GM18861 (cell line): ENCODE data around the gene YOD1.

ENCODE experiments used
- ATAC-seq: cut with Tn5 transposase; IDR thresholded peaks from one replicate; pipeline ENCODE4 v1.9.1; 2021; ENCODE audit not compliant: unreplicated experiment

YOD1 gene

DNA sequence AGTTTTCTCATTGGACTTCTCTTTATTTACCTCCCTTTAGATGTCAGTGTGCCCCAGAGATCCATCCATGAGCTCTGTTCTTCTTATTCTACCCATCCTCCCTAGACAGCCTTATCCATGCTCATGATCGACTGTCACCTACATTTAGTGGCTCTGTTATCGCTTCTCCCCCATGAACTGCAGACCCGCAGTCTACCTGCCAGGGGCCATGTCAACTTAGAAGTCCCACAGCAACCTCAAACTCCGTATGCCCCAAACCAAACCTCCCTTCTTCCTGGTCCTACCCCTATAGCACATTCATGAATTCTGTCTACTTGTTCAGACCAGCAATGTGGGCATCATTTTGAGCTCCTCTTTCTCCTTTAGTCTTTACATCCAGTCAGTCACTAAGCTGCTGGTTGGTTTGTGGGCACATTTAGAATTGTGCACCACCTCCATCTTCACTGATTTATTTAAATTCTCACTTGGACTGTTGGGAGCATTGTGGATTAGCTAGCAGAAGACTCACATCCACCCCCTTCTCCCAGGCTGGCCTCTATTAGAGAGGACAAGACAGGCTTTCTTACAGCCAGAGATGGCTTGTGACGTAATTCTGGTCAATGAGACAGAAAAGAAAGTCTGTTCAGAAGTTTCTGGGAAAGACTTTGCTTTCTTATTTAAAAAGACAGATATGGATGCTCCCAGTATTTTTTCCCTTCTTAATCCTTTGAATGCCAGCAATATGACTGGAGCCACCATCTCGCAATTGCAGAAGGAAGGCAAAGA, 37.5 kb downstream of the YOD1 start:
- ATAC-seq, result no peak

DNA sequence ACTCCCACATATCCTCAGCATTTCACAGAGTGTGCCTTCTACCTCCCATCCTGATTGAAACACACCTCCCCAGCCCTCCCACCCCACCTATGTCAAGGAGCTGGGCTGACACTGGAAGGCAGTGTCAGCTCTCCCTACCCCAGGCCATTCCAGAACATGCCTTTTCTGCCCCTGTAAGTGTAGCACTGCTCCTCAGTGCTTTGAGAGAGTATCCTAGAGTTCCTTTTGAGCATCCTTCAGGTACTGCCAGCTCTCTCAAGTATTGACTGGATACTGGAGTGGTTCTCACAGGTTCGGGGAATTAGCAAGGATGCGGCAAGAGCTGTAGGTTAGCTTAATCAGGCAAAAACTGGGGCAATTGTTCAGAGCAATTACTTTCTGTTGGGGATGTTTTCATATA, 40.3 kb downstream of the YOD1 start:
- ATAC-seq, result no peak

GRCh38 chr1:207009945-207010344, 41.1 kb downstream of the YOD1 start:
- no peak for ATAC-seq

DNA sequence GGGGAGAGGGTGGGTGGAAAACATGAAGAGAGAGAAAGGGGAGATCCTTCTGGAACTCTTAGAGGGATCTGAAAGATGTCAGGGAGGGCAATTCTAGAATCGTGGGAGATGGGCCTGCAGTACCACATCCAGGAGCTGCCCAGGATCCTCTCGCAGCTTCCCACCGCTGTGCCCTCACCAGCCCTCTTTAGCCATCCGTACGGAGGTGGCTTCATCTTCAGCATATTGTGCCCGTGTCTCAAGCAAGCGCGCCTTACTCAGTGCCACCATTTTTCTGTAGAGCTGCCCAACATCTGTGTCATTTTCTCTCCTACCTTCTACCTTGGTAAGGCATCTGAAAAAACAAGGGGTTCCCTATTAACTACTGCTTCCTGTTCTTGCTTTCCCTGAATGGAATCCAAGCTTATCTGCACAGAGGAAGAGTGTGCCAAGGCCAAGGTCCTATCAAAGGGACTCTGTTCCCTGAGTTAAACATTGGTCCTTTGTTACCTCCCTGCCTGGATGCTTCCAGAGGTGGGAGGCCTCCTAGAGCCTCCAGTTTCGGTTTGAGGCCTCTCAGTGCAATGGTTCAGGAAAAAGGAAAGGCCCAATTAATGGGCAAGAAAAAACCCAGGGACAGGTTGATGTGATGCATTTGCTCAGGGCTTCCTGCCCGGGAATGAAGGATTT, 41.7 kb downstream of the YOD1 start:
- no peak for ATAC-seq

- no peak for ATAC-seq
Measured at GRCh38 chr1:207007352-207008033, 43.5 kb downstream of the YOD1 start.

DNA sequence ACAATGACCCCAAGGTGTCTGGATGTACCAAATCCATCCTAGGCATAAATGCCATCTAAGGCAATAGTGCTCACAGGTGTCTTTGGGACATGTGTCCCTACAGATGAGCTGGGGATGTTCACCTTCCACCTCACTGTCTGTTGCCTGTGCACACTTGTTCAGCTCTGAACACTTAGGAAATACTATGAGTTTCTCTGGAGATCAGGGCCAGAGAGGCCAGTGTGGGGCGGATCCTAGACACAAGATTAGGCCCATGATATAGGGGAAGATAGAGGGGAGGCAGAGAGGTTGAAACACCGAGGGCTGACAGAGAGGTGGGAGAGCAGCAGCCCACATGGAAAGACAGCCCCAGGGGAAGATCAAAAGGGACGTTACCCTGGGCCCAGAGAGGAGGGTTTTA, 44.1 kb downstream of the YOD1 start:
- ATAC-seq, result no peak

DNA sequence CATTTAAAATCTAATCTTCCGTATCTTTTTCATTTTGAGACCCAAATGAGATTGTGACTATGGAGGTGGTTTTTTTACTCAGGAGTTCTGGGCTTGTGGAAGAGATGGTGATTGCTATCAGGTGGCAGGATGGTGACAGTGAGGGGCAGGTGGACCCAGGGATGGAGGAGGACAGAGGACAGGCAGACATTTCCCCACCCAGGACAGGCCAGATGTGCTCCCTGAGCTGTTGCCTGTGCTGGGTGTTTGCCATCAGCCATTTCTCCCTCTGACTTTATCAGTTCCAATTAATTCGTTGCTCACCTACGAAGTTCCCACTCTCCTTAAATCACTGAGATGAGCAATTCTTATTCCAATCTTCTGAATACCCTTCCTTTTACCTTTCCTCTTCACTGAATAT, 44.9 kb downstream of the YOD1 start:
- no peak for ATAC-seq

GRCh38 chr1:207004931-207005830, 45.8 kb downstream of the YOD1 start:
- ATAC-seq, result no peak

GRCh38 chr1:207003210-207003609, 47.8 kb downstream of the YOD1 start:
- ATAC-seq, result no peak

GRCh38 chr1:207002724-207003146, 48.3 kb downstream of the YOD1 start:
- ATAC-seq, result no peak

DNA sequence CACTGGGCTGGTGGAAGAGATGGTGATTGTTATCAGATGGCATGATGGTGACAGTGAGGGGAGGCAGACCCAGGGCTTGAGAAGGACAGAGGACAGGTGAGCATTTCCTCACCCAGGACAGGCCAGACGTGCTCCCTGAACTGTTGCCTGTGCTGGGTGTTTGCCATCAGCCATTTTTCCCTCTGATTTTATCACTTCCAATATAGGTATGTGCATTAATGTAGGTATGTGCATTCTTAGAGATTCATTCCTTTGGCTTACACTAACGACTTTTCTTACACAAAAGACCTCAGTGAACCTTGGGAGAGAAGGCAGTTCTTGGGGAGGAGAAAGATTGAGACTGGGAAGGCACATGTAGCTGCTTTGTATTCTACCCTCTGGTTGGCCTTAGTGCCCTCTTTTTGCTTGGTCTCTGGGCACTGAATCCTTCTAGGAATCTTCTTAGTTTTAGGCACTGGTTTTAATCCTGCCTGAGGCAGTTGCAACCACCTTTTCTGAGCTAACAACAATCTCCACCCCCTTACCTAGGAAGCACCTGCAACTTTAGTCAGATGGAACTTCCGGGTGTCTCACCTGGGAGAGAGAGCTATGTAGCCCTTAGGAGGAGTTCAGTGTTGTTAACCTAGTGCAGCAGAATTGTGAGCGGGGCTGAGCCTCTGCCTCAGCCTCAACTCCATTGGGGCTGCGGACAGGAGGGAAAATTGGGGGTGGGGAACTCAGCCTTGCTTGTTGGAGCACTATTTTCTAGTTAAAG, 49.3 kb downstream of the YOD1 start:
- ATAC-seq, result no peak

DNA sequence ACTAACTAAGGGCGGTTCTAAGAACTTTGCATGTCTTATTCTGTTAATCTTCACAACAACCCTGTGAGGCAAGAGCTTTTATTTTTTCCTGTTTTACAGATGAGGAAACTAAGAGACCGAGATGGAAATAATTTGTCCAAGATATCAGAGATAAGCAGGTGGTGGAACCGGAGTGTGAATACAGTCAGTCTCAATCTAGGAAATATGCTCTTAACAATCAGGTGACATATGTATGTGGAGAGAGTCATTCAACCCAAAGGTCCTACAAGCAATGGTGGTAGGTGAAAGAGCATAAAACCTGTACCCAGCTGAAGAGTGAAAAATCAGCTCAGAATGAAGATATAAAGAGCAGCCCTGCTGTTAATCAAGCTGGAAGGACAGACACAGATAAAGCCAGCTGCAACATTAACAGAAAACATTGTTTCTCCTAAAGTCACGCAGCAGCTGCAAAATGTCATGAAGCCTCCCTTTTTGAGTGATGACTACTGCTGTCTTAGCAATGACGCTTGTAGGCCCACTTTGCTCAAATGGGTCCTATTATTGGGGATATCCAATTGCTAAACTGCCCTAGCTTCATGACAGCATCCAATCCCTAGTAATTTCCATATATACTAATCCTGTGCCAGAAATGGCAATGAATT, 50.2 kb downstream of the YOD1 start:
- no peak for ATAC-seq

DNA sequence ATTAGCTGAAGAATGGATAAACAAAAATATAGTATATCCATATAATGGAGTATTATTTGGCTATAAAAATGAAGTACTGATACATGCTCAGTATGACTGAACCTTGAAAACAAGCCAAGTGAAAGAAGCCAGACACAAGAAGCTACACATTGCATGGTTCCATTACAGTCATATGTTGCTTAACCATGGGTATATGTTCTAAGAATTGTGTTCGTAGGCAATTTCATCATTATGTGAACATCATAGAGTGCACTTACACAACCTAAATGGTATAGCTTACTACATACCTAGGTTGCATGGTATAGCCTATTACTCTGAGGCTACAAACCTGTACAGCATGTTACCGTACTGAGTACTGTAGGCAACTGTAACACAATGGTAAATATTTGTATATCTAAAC, 52.2 kb downstream of the YOD1 start:
- ATAC-seq, result no peak
